Suppressor macrophage (primary cell): ENCODE data around the gene KRTAP4-2.
A peak's percentile ranks its signal among the peaks of the same experiment; 100 is the strongest.
"Not testable (repeated sequence)": the region's sequence is repeated elsewhere in the genome, so short reads cannot be mapped to it uniquely, and the experiment has no call there.

Experiments
- DNase-seq, 4 experiments: peaks; one replicate each; pipeline ENCODE4 v3.0.0-alpha.2; 2020 to 2022

The KRTAP4-2 gene

DNA sequence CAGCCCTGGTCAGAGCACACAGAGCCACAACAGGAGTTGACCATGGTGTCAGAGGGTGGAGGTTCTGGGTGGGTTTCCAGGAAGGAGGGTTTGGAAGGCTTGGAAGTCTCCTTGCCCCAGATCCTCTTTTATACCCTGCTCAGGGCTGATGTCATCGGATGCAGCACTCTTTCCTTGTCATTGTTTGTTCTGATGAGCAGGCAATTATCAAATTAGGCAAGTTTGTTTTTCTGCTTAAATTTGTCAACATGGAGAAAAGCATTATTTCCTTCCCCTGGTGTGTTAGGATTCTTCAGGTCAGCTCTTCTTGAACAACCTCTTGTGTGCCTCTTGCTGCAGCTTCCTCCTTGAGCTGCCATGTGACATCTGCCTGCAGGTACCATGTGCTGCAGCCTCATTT lies 17.4 kb downstream of the KRTAP4-2 start, which contains the start of gene KRTAP4-4:
Gene KRTAP4-4 (minus strand): TSS at position 101 of the 400 bp plus-strand sequence. CDS start 57 bp downstream, at position 44.
- DNase-seq = no peak

DNA sequence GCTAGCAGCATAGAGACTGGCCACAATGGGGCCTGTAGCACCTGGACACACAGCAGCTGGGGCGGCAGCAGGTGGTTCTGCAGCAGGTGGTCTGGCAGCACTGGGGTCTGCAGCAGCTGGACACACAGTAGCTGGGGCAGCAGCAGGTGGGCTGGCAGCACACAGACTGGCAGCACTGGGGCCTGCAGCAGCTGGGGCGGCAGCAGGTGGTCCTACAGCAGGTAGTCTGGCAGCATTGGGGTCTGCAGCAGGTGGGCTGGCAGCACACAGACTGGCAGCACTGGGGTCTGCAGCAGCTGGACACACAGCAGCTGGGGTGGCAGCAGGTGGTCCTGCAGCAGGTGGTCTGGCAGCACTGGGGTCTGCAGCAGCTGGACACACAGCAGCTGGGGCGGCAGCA lies 17.8 kb downstream of the KRTAP4-2 start:
- not testable (repeated sequence) for DNase-seq

DNA sequence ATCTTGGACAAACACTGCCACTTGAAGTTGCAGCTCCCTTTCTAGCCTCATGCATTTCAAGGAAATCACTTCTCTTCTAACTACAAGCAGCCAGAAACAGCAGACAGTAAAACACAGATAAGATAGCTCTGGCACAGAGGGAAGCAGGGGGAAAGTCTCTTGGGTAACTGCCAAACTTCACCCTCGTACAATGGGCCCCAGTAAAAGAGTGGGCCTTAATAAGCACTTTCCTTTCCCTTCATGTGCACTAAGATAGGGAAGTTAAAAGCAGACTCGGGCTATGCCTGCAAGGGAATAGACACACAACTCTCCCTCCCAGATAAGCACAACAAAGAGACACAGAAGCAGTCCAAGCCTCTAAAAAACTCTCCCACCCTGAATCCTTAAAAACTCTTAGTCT lies 24.2 kb downstream of the KRTAP4-2 start:
- peak; percentile 15 to 61 (median 48) for DNase-seq

DNA sequence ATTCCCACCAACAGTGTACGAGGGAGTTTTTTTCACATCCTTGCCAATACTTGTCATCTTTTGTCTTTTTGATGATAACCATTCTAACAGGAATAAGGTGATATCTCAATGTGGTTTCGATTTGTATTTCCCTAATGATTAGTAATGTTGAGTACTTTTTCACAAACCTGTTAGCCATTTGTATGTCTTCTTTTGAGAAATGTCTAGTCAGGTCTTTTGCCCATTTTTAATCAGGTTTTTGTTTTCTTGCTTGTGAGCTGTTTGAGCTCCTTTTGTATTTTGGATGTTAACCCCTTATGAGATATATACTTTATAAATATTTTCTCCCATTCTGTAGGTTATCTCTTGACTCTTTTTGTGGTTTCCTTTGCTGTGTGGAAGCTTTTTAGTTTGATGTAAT lies 26.5 kb downstream of the KRTAP4-2 start:
- no peak for DNase-seq

DNA sequence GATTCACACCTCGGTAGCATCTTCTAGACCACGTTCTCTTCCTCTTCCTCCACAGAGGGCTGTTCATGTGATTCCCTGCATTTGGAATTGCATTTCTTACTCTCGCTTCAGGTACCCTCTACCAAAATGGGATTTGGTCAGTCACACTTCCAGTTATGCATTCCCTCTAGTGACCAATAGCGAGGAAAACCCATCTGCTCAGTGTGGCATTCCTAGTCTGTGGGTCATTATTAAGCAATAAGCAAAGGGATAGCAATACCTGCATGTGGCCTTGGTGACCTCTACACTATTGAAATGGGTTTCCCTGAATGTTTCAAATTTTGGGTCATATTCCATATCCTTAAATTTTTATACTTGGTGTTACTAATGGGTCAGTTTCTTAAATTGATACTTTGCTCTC lies 28.0 kb downstream of the KRTAP4-2 start:
- no peak for DNase-seq

DNA sequence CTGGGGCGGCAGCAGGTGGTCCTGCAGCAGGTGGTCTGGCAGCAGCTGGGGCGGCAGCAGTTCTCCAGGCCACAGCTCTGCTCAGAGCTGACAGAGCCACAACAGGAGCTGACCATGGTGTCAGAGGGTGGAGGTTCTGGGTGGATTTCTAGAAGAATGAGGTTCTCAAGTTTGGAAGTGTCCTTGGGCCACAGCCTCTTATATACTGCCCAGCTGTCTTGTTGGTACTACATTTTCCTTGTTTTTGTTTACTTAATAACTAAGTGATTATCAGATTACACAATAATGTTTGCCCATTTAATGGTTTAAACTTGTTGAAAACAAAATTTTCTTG lies 28.4 kb downstream of the KRTAP4-2 start, which contains the start of gene KRTAP4-5:
Gene KRTAP4-5 (minus strand): TSS at position 174 of the 334 bp plus-strand sequence. CDS start 58 bp downstream, at position 116.
- DNase-seq = no peak

DNA sequence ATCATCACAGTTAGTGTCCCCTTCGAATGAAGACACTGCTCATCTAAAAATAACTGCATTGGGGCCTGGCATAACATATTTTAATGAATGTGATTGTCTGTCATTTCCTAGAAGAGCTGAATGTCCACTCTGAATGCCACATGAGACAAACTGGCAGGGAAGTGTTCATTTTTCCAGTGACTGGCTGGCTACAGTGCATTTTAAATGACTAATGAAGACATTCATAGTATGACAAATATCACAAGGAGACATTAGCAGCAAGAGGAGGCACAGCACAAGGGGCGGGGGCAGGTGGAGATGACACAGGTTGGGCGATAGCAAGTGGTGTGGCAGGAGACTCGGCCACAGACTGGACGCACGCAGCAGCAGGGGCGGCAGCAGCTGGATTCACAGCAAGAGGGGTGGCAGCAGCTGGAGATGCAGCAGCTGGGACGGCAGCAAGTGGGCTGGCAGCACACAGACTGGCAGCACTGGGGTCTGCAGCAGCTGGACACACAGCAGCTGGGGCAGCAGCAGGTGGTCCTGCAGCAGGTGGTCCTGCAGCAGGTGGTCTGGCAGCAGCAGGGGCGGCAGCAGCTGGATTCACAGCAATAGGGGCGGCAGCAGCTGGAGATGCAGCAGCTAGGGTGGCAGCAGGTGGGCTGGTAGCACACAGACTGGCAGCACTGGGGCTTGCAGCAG lies 28.9 kb downstream of the KRTAP4-2 start:
- DNase-seq = not testable (repeated sequence)

DNA sequence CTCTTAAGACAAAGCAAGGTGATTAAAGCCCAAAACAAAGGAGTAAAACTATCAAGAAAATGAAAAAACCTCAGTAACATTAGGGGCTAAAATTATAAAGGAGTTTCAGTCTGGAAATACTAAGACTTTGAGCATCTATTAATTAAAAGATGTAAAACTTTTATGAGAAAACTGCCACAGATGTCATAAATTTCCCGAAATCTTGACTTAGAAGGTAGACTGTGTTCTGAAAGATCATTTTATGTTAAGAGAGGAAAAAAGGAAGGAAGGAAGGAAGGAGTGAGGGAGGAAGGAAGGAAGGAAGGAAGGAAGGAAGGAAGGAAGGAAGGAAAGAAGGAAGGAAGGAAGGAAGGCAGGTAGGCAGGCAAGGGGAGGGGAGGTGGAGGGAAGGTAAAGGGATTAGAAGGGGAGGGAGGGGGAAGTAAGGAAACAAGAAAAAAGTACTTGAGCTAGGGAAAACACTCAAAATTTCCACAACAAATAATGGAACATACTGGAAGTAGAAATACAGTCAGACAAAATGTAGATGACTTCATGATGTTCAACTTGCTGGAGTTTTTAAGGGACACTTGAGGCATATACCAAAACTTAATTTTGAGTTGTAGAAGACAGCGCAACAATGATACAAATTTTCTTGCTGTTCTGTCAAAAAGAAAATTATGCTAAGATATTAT lies 30.4 kb downstream of the KRTAP4-2 start:
- no peak for DNase-seq

DNA sequence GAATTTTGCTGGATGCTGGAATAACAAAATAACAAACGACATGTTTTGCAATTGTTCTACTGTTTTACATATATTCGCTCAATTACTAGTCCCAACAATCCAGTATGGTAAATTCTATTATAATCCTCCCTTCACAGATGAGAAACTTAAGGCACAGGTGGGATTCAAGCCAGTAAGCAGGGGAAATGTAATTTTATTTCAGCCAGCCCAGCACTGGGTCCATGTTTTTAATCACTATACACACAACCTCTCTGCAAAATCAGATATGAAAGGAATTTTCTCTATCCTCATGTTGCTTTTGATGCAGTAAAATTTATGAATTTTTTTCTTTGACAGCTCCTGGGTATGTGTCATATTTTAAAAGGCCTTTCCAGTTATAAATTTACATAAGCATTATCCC lies 32.8 kb downstream of the KRTAP4-2 start:
- no peak for DNase-seq

DNA sequence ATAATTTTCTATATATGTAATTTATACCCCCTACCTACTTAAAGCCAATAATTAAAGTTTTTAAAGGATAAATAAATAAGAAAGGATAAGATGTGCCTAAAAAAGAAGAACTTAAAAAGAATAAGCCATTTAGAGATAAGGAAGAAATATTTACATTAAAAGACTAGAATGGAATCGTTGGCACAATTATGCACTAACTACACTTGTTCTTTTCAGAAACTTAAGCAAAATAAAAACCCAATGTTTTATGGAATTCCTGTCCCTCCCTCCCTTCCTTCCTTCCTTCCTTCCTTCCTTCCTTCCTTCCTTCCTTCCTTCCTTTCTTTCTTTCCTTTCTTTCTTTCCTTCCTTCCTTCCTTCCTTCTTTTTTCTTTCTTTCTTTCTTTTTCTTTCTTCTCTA lies 33.2 kb downstream of the KRTAP4-2 start:
- DNase-seq = no peak

DNA sequence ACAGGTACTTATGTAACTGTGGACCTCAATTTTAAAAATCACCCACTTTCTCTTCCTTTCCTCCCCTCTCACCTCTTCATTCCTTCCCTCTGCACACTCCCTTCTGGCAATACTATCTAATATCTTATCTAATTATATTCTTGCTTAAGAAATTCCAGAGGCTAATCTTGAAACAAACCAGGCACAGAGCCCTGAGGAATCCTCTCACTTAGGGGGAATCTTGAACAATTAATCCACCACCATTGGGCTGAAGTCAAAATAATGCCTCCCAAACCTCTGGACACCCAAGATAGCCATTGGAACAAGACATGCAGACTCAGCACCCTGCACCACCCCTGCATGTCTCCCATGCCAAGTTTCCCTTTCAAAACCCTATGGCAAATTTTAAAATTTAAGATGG lies 36.7 kb downstream of the KRTAP4-2 start:
- no peak for DNase-seq

DNA sequence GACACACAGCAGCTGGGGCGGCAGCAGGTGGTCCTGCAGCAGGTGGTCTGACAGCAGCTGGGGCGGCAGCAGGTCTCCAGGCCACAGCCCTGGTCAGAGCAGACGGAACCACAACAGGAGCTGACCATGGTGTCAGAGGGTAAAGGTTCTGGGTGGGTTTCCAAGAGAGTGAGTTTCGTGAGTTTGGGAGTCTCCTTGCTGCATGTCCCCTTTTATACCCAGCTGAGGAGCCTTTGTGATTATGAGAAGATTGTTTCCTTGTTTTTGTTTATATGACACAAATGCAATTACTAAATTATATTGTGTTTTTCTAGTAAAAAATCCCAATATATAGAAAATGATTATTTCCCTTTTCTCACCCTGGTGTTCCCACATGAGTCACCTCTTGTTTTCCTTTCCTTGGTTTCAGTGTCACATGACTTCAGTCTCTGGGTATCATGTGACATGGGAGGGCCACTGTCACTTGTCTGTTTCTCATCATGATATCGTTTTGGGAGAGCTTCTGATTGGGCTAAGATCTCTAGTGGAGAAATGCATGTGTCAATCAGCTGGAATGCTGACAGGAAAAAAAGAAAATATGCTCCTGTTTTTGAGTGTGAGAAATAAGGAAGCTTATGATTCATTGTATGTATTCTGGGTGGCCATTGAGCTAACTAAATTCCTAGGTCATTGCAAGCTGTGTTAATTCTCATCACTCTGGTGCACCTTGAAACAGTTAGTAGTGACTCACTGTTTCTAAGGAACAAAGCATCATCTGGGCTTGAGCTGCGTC lies 37.5 kb downstream of the KRTAP4-2 start, which contains the start of gene KRTAP4-6:
Gene KRTAP4-6 (minus strand): TSS at position 185 of the 772 bp plus-strand sequence. CDS start 57 bp downstream, at position 128.
- peak; percentile 20 to 49 (median 32) for DNase-seq

DNA sequence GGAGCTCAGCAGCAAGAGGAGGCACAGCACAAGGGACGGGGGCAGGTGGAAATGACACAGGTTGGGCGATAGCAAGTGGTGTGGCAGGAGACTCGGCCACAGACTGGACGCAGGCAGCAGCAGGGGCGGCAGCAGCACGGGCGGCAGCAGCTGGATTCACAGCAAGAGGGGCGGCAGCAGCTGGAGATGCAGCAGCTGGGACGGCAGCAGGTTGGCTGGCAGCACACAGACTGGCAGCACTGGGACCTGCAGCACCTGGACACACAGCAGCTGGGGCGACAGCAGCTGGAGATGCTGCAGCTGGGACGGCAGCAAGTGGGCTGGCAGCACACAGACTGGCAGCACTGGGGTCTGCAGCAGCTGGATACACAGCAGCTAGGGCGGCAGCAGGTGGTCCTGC lies 38.2 kb downstream of the KRTAP4-2 start:
- DNase-seq = not testable (repeated sequence)

DNA sequence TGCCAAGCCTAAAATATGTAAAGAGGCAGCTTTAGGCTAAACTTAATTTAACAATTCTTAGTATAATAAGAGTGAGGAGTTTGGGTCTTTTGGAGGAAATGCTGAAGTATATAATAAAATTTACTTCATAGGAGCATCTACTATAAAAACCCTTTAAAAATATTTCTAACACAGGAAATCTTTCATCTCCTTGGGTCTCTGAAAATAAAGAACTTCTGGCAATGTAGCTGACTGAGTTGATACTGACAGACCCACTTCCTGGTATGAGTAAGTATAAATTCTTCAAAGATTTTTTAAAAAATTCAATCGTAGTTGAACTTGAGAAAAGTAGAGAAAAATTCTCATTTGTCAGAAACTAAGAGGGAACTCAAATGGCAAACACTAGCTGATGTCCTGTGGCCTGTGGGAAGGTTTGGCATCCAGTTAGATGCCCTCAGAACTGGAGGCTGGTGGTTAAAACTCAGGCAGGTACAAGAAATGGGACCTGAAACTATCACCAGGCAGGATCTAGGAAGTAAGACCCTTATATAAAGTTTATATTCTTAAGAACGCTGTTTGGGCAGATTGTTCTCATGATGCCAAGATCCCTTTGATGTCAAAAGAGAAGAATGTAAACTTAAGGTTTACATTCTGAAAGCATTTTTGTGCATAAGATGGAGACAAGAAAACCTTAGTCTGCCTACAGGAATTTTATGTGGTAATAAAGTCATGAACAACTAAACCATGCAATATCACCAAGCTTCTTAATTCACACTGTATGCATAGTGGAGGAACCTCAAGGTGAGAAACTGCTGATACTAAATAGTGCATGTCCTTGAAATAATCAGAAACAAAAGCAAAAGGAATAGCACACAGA lies 43.9 kb downstream of the KRTAP4-2 start:
- DNase-seq = no peak

DNA sequence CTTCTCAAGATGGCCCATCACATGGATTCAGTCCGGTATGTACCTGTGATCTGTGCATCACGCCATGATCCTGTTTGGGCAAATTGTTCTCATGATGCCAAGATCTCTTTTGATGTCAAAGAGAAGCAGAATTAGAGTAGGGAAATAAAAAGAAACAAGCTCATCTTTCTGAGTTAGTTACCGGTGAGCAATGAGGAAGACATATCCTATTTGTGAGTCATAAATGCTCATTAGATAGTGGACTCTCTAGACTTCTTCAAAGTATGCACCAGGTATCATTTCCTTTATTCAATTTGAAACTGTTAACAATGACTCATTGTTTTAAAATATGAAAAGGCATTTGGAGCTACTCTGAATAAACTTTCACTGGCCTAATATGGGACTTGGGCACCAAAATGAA lies 46.0 kb downstream of the KRTAP4-2 start:
- no peak for DNase-seq
